ENCODE results near the gene MSI2. TPM values are rescaled to one million over a fixed set of nuclear protein-coding genes. Genes with fewer than 3 reads are reported as not detected.
A peak's percentile ranks its signal among the peaks of the same experiment; 100 is the strongest.

The MSI2 gene
- total and polyA plus RNA-seq, 9 of the 15 experiments (the other 6 are each of a cell fraction or from before 2014, with no cell fraction given) = 4.6 to 61.8 (median 42.4) TPM

DNA sequence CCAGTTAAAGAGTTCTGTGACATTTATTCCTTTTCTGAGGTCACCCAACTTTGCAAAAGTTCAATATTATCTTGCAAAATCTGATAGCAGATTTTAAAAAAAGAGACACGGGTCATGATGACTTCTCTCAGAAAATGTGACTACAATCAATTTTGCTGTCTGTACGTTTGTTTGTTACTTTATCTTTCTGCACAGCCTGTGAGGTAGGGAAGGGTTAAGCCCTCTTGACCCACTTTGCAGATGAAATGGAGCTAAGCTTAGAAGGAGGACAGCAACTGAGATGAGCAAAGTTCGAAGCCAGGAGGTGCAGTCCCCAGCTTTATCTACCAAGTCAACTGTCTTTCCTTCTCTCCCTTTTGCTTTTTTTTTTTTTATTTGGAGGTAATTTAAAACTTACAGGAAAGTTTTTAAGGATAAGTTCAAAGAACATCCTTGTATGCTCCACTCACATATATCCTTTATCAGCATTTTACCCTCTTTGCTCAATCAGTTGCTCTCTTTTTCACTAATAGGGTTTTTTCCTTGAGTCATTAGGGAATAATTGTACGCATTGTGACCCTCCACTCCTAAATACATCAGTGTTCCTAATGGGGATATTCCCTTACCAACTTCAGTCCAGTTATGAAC lies 86.8 kb downstream of the MSI2 start (continued):
- TF ChIP-seq CCAR2 (IDR thresholded peaks at IDR 0.05; ENCODE audit: low read depth, low read length) (no peak), ZNF561 (CRISPR knock-in tag; conservative IDR thresholded peaks at IDR 0.05) (no peak), ZNF253 (CRISPR knock-in tag; conservative IDR thresholded peaks at IDR 0.05) (no peak), RFX1 (IDR thresholded peaks at IDR 0.05) (no peak), HDAC1 (IDR thresholded peaks at IDR 0.05) (peak in 1 of 2 experiments; percentile 78; a peak in 1 of 4 replicates), ZNF695 (CRISPR knock-in tag; IDR thresholded peaks at IDR 0.05) (no peak), C11orf30 (IDR thresholded peaks at IDR 0.05; ENCODE audit: low read depth) (peak; percentile 56), SNRNP70 (optimal IDR thresholded peaks at IDR 0.05; ENCODE audit: low read depth, low read length) (no peak), LCOR (CRISPR knock-in tag; IDR thresholded peaks at IDR 0.05) (no peak), ZNF121 (CRISPR knock-in tag; conservative IDR thresholded peaks at IDR 0.05) (no peak)
- TF ChIP-seq, protein P1, sequence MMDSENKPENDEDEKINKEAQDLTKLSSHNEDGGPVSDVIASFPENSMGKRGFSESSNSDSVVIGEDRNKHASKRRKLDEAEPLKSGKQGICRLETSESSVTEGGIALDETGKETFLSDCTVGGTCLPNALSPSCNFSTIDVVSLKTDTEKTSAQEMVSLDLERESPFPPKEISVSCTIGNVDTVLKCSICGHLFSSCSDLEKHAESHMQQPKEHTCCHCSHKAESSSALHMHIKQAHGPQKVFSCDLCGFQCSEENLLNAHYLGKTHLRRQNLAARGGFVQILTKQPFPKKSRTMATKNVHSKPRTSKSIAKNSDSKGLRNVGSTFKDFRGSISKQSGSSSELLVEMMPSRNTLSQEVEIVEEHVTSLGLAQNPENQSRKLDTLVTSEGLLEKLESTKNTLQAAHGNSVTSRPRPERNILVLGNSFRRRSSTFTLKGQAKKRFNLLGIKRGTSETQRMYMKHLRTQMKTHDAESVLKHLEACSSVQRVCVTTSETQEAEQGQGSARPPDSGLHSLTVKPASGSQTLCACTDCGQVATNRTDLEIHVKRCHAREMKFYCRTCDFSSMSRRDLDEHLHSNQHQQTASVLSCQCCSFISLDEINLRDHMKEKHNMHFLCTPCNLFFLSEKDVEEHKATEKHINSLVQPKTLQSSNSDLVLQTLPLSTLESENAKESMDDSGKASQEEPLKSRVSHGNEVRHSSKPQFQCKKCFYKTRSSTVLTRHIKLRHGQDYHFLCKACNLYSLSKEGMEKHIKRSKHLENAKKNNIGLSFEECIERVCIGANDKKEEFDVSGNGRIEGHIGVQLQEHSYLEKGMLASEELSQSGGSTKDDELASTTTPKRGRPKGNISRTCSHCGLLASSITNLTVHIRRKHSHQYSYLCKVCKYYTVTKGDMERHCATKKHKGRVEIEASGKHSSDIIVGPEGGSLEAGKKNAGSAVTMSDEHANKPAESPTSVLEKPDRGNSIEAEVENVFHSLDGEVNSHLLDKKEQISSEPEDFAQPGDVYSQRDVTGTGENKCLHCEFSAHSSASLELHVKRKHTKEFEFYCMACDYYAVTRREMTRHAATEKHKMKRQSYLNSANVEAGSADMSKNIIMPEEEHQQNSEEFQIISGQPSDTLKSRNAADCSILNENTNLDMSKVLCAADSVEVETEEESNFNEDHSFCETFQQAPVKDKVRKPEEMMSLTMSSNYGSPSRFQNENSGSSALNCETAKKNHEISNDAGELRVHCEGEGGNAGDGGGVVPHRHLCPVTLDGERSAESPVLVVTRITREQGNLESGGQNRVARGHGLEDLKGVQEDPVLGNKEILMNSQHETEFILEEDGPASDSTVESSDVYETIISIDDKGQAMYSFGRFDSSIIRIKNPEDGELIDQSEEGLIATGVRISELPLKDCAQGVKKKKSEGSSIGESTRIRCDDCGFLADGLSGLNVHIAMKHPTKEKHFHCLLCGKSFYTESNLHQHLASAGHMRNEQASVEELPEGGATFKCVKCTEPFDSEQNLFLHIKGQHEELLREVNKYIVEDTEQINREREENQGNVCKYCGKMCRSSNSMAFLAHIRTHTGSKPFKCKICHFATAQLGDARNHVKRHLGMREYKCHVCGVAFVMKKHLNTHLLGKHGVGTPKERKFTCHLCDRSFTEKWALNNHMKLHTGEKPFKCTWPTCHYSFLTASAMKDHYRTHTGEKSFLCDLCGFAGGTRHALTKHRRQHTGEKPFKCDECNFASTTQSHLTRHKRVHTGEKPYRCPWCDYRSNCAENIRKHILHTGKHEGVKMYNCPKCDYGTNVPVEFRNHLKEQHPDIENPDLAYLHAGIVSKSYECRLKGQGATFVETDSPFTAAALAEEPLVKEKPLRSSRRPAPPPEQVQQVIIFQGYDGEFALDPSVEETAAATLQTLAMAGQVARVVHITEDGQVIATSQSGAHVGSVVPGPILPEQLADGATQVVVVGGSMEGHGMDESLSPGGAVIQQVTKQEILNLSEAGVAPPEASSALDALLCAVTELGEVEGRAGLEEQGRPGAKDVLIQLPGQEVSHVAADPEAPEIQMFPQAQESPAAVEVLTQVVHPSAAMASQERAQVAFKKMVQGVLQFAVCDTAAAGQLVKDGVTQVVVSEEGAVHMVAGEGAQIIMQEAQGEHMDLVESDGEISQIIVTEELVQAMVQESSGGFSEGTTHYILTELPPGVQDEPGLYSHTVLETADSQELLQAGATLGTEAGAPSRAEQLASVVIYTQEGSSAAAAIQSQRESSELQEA (IDR thresholded peaks at IDR 0.05; ENCODE audit: low read depth) = no peak
- TF ChIP-seq, protein P2, sequence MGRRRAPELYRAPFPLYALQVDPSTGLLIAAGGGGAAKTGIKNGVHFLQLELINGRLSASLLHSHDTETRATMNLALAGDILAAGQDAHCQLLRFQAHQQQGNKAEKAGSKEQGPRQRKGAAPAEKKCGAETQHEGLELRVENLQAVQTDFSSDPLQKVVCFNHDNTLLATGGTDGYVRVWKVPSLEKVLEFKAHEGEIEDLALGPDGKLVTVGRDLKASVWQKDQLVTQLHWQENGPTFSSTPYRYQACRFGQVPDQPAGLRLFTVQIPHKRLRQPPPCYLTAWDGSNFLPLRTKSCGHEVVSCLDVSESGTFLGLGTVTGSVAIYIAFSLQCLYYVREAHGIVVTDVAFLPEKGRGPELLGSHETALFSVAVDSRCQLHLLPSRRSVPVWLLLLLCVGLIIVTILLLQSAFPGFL (CRISPR knock-in tag; IDR thresholded peaks at IDR 0.05) = no peak

All from K562 (cell line).